HepG2 (cell line): ENCODE data around the gene RAB35. TPM values are rescaled to one million over a fixed set of nuclear protein-coding genes. Genes with fewer than 3 reads are reported as not detected.

ENCODE experiments used
- ARID4A ChIP-seq: sonication (generic); formaldehyde crosslinking; IDR thresholded peaks from 2 replicates; pipeline ENCODE4 v1.5.0; 2020; ENCODE audit warnings: mild to moderate bottlenecking, missing genetic modification reagents, borderline replicate concordance
- BRCA1 ChIP-seq: sonication (generic); formaldehyde crosslinking; IDR thresholded peaks from 2 replicates; pipeline ENCODE4 v1.4.0; 2020; ENCODE audit warnings: missing genetic modification reagents
- CBX5 ChIP-seq: sonication (generic); formaldehyde crosslinking; IDR thresholded peaks from 2 replicates; pipeline ENCODE4 v1.4.0; 2020; ENCODE audit warnings: missing genetic modification reagents, borderline replicate concordance
- DPF2 ChIP-seq: sonication (generic); formaldehyde crosslinking; IDR thresholded peaks from 2 replicates; pipeline ENCODE4 v1.4.0; 2020; ENCODE audit warnings: mild to moderate bottlenecking, low read depth, missing genetic modification reagents, borderline replicate concordance
- GABPA ChIP-seq, 2 experiments: IDR thresholded peaks; 2 replicates each; pipeline ENCODE4 v1.6.1; 2011 to 2016; ENCODE audit warnings: low read depth in 2 of 2, low read length in 1 of 2, missing biosample characterization in 1 of 2, missing genetic modification characterization in 1 of 2
- KAT8 ChIP-seq: IDR thresholded peaks from 2 replicates; pipeline ENCODE4 v1.6.1; 2016; ENCODE audit warnings: missing genetic modification reagents, missing compliant biosample characterization
- MAFG ChIP-seq: sonication (generic); formaldehyde crosslinking; IDR thresholded peaks from 2 replicates; pipeline ENCODE4 v1.5.1; 2020; ENCODE audit warnings: mild to moderate bottlenecking, missing genetic modification reagents
- MNT ChIP-seq: fragments of 450-650 bp; IDR thresholded peaks from 2 replicates; pipeline ENCODE4 v1.6.1; 2016
- MYNN ChIP-seq: sonication (generic); formaldehyde crosslinking; IDR thresholded peaks from 2 replicates; pipeline ENCODE4 v1.4.0; 2020; ENCODE audit warnings: mild to moderate bottlenecking, low read depth, missing genetic modification reagents
- NR1H2 ChIP-seq: sonication (generic); formaldehyde crosslinking; IDR thresholded peaks from 2 replicates; pipeline ENCODE4 v1.8.1; 2022; ENCODE audit warnings: low read depth, missing genetic modification reagents, borderline replicate concordance
- RAD21 ChIP-seq: fragments of 450-650 bp; formaldehyde crosslinking; IDR thresholded peaks from 2 replicates; pipeline ENCODE4 v1.5.0; 2020; ENCODE audit warnings: mild to moderate bottlenecking
- RFX1 ChIP-seq: fragments of 450-650 bp; IDR thresholded peaks from 2 replicates; pipeline ENCODE4 v1.6.1; 2017
- RFX5 ChIP-seq: IDR thresholded peaks from 2 replicates; pipeline ENCODE4 v1.6.1; 2011; ENCODE audit warnings: low read depth, low read length, improper control_type of control experiment
- RXRA ChIP-seq: sonication (generic); formaldehyde crosslinking; IDR thresholded peaks from 2 replicates; pipeline ENCODE4 v1.5.1; 2020; ENCODE audit warnings: missing genetic modification reagents
- SNRNP70 ChIP-seq: fragments of 200-400 bp; formaldehyde crosslinking; IDR thresholded peaks from 2 replicates; pipeline ENCODE4 v1.6.1; 2017; ENCODE audit warnings: mild to moderate bottlenecking, low read depth, low read length, moderate library complexity
- UBTF ChIP-seq: sonication (generic); formaldehyde crosslinking; IDR thresholded peaks from 2 replicates; pipeline ENCODE4 v1.4.0; 2020; ENCODE audit warnings: mild to moderate bottlenecking, missing genetic modification reagents
- ZBTB7B ChIP-seq: sonication (generic); formaldehyde crosslinking; IDR thresholded peaks from 2 replicates; pipeline ENCODE4 v1.4.0; 2020; ENCODE audit warnings: missing genetic modification reagents
- ZNF235 ChIP-seq: sonication (generic); formaldehyde crosslinking; IDR thresholded peaks from 2 replicates; pipeline ENCODE4 v1.8.1; 2023; ENCODE audit warnings: mild to moderate bottlenecking, missing genetic modification reagents, borderline replicate concordance
- ZNF468 ChIP-seq: sonication (generic); formaldehyde crosslinking; IDR thresholded peaks from 2 replicates; pipeline ENCODE4 v1.8.0; 2022; ENCODE audit warnings: mild to moderate bottlenecking, moderate library complexity, missing genetic modification reagents
- ZNF550 ChIP-seq: sonication (generic); formaldehyde crosslinking; IDR thresholded peaks from 2 replicates; pipeline ENCODE4 v1.4.0; 2020; ENCODE audit warnings: mild to moderate bottlenecking, missing genetic modification reagents, borderline replicate concordance
- ZNF615 ChIP-seq: sonication (generic); formaldehyde crosslinking; IDR thresholded peaks from 2 replicates; pipeline ENCODE4 v1.5.0; 2020; ENCODE audit warnings: mild to moderate bottlenecking, missing genetic modification reagents, borderline replicate concordance
- ZNF83 ChIP-seq: sonication (generic); formaldehyde crosslinking; IDR thresholded peaks from 2 replicates; pipeline ENCODE4 v1.4.0; 2020; ENCODE audit warnings: missing genetic modification reagents, mild to moderate bottlenecking, borderline replicate concordance
- polyA plus RNA-seq, 8 experiments: library from polyadenylated mRNA; depleted of rRNA in 3 of 8; stranded (reverse) in 7 of 8; unstranded in 1 of 8; fragments of >200 nt; fragmentation: Illumina TruSeq in 4 of 8; extraction: Trizol in 4 of 8; gene quantifications; 2 replicates each; pipeline versions ENCODE4 v1.2.1 to v1.2.3, GENCODE V29; 2011 to 2016; ENCODE audit warnings: low read depth in 4 of 8, missing spikeins in 1 of 8, mixed read lengths in 1 of 8; ENCODE audit not compliant: insufficient read depth in 1 of 8
- total RNA-seq, 5 experiments: library from RNA; depleted of rRNA; stranded (reverse); fragments of >200 nt; fragmentation: Illumina TruSeq; extraction: Trizol; gene quantifications; 2 replicates each; pipeline ENCODE4 v1.2.3, GENCODE V29; 2016; ENCODE audit warnings: low read depth in 1 of 5

Gene RAB35
- total and polyA plus RNA-seq, 2 of the 13 experiments (the other 11 are each of a cell fraction or from before 2014, with no cell fraction given) = 25.2 to 29.1 TPM

- TF ChIP-seq ARID4A (CRISPR knock-in tag) (peak; percentile 98), ZNF468 (CRISPR knock-in tag) (no peak), KAT8 (CRISPR knock-in tag) (peak; percentile 87), ZNF615 (CRISPR knock-in tag) (no peak), RFX1 (peak; percentile 95), UBTF (CRISPR knock-in tag) (peak; percentile 69), MAFG (peak; percentile 99), RAD21 (CRISPR knock-in tag) (peak; percentile 97), MNT (peak; percentile 85), NR1H2 (no peak), RFX5 (peak; percentile 92), ZNF550 (CRISPR knock-in tag) (0 out of 2 replicates have a peak, but pooled peaks have one; percentile 22), ZBTB7B (CRISPR knock-in tag) (peak; percentile 90), ZNF83 (no peak), MYNN (CRISPR knock-in tag) (0 out of 2 replicates have a peak, but pooled peaks have one; percentile 34), BRCA1 (CRISPR knock-in tag) (no peak; the same call in 1 of the 2 replicates), DPF2 (CRISPR knock-in tag) (no peak), GABPA (IDR thresholded peaks at IDR 0.05; ENCODE audit: low read depth, low read length) (no peak), GABPA (CRISPR knock-in tag; IDR thresholded peaks at IDR 0.05; ENCODE audit: low read depth) (peak; percentile 79), ZNF235 (CRISPR knock-in tag) (no peak), RXRA (CRISPR knock-in tag) (peak; percentile 83), SNRNP70 (no peak), CBX5 (CRISPR knock-in tag) (peak; percentile 94; the same call in 1 of the 2 replicates)
These were observed 29.5 kb downstream of the RAB35 start (continued) for GRCh38 chr12:120086801-120087621.
